H1 (cell line): ENCODE data around the gene TFF2. TPM values are rescaled to one million over a fixed set of nuclear protein-coding genes. Genes with fewer than 3 reads are reported as not detected.
A peak's percentile ranks its signal among the peaks of the same experiment; 100 is the strongest.

Experiments used
- CTCF ChIA-PET: fragments of 300-600 bp; sonication (Branson Sonifier 250); formaldehyde crosslinking; loops from one replicate; lab custom pipeline; 2021; ENCODE audit not compliant: partially characterized antibody; lab: Charles Lee
- POLR2A ChIA-PET: fragments of 300-600 bp; sonication (Branson Sonifier 250); formaldehyde crosslinking; loops from one replicate; lab custom pipeline; 2021; ENCODE audit warnings: inconsistent platforms; ENCODE audit not compliant: partially characterized antibody; lab: Charles Lee
- DNase-seq, 2 experiments: peaks; one replicate each; pipeline versions ENCODE4 v3.0.0 to v3.0.0-alpha.2; 2010 to 2022; ENCODE audit warnings: low spot score in 2 of 2, low read depth in 1 of 2, mixed read lengths in 1 of 2
- FAIRE-seq: peaks from 2 replicates; lab custom pipeline; 2011; peaks lifted over from hg19 to GRCh38; lab: Jason Lieb, UNC
- H2AFZ ChIP-seq: 2 replicates; pipeline ENCODE4 v1.8.1; 2012; ENCODE audit warnings: low read length, inconsistent platforms
- H2AK5ac ChIP-seq: 2 replicates; pipeline ENCODE4 v1.6.1; 2013; ENCODE audit warnings: low read depth, low read length
- H2BK120ac ChIP-seq: replicated peaks from 2 replicates; pipeline ENCODE3; 2013; ENCODE audit warnings: low read depth, low read length, inconsistent platforms
- H2BK12ac ChIP-seq: 2 replicates; pipeline ENCODE4 v1.6.1; 2013; ENCODE audit warnings: low read depth, low read length
- H2BK15ac ChIP-seq: 2 replicates; pipeline ENCODE4 v1.6.1; 2013; ENCODE audit warnings: low read length
- H2BK20ac ChIP-seq: 2 replicates; pipeline ENCODE4 v1.6.1; 2013; ENCODE audit warnings: low read length
- H2BK5ac ChIP-seq: 2 replicates; pipeline ENCODE4 v1.6.1; 2013; ENCODE audit warnings: low read depth, low read length
- H3K14ac ChIP-seq: 2 replicates; pipeline ENCODE4 v1.6.1; 2013; ENCODE audit warnings: inconsistent platforms; ENCODE audit not compliant: insufficient read length
- H3K18ac ChIP-seq: 2 replicates; pipeline ENCODE4 v1.6.1; 2013; ENCODE audit warnings: low read length; ENCODE audit errors: extremely low read depth
- H3K23ac ChIP-seq: 2 replicates; pipeline ENCODE4 v1.6.1; 2013; ENCODE audit warnings: inconsistent platforms; ENCODE audit not compliant: insufficient read length
- H3K23me2 ChIP-seq: 2 replicates; pipeline ENCODE4 v1.6.1; 2013; ENCODE audit warnings: low read depth, low read length
- H3K27ac ChIP-seq: 2 replicates; pipeline ENCODE4 v1.6.1; 2011; ENCODE audit warnings: low read depth, low read length, inconsistent platforms
- H3K27me3 ChIP-seq, 4 experiments: replicated peaks in 1 of 4; 1 replicate in 1 of 4; 2 replicates in 3 of 4; pipeline versions ENCODE4 v1.6.1 to v1.8.1; 2011 to 2013; ENCODE audit warnings: low read length in 3 of 4, mild to moderate bottlenecking in 3 of 4, inconsistent platforms in 2 of 4, mixed read lengths in 2 of 4, moderate library complexity in 1 of 4; ENCODE audit not compliant: control insufficient read depth in 3 of 4, insufficient read depth in 3 of 4; ENCODE audit errors: extremely low read depth in 1 of 4
- H3K36me3 ChIP-seq, 4 experiments: 2 replicates each; pipeline versions ENCODE4 v1.6.1 to v1.8.1; 2011 to 2013; ENCODE audit warnings: mild to moderate bottlenecking in 4 of 4, low read length in 3 of 4, moderate library complexity in 2 of 4, control low read depth in 1 of 4, inconsistent platforms in 1 of 4; ENCODE audit not compliant: insufficient read depth in 4 of 4, control insufficient read depth in 2 of 4
- H3K4ac ChIP-seq: replicated peaks from 2 replicates; pipeline ENCODE3; 2013; ENCODE audit warnings: low read length, low read depth, mixed read lengths, inconsistent platforms; ENCODE audit not compliant: insufficient read length
- H3K4me1 ChIP-seq, 4 experiments: replicated peaks in 1 of 4; 1 replicate in 1 of 4; 2 replicates in 3 of 4; pipeline versions ENCODE4 v1.6.1 to v1.8.1; 2011 to 2013; ENCODE audit warnings: low read length in 3 of 4, inconsistent platforms in 2 of 4, mixed read lengths in 1 of 4; ENCODE audit not compliant: insufficient read depth in 4 of 4, control insufficient read depth in 3 of 4
- H3K4me2 ChIP-seq, 2 experiments: 2 replicates each; pipeline versions ENCODE4 v1.6.1 to v1.8.1; 2011 to 2013; ENCODE audit warnings: low read depth in 2 of 2, low read length in 2 of 2, control low read depth in 1 of 2, inconsistent platforms in 1 of 2, mild to moderate bottlenecking in 1 of 2; ENCODE audit not compliant: insufficient read depth in 1 of 2
- H3K4me3 ChIP-seq, 4 experiments: fragments of 200-600, 300-600 bp in 1 of 4; sonication (generic), shearing (Covaris generic), sonication (Bioruptor Twin) in 1 of 4; 2 replicates each; pipeline versions ENCODE4 v1.5.1 to v1.8.1; 2011 to 2016; ENCODE audit warnings: low read length in 4 of 4, low read depth in 3 of 4, control low read depth in 2 of 4, inconsistent platforms in 2 of 4, mild to moderate bottlenecking in 2 of 4, mixed read lengths in 1 of 4, moderate library complexity in 1 of 4; ENCODE audit not compliant: insufficient read depth in 2 of 4; ENCODE audit errors: extremely low read depth in 1 of 4
- H3K56ac ChIP-seq: replicated peaks from 2 replicates; pipeline ENCODE3; 2013; ENCODE audit warnings: low read depth, mild to moderate bottlenecking, mixed read lengths, low read length, inconsistent platforms; ENCODE audit not compliant: insufficient read length
- H3K79me1 ChIP-seq: 2 replicates; pipeline ENCODE4 v1.6.1; 2013; ENCODE audit warnings: low read depth, low read length, control low read depth
- H3K79me2 ChIP-seq, 2 experiments: 2 replicates each; pipeline versions ENCODE4 v1.6.1 to v1.8.1; 2012 to 2013; ENCODE audit warnings: low read length in 2 of 2, mild to moderate bottlenecking in 2 of 2, inconsistent platforms in 1 of 2; ENCODE audit not compliant: insufficient read depth in 2 of 2, control insufficient read depth in 1 of 2
- H3K9ac ChIP-seq, 4 experiments: replicated peaks in 1 of 4; 1 replicate in 1 of 4; 2 replicates in 3 of 4; pipeline versions ENCODE4 v1.6.1 to v1.8.1; 2011 to 2013; ENCODE audit warnings: low read depth in 3 of 4, low read length in 3 of 4, control low read depth in 2 of 4, mild to moderate bottlenecking in 2 of 4, moderate library complexity in 2 of 4, inconsistent platforms in 1 of 4; ENCODE audit errors: extremely low read depth in 1 of 4
- H3K9me3 ChIP-seq, 2 experiments: 2 replicates each; pipeline versions ENCODE4 v1.6.1 to v1.8.1; 2012 to 2013; ENCODE audit warnings: mild to moderate bottlenecking in 2 of 2, moderate library complexity in 2 of 2, control low read depth in 1 of 2, inconsistent platforms in 1 of 2, low read depth in 1 of 2, low read length in 1 of 2, mixed read lengths in 1 of 2; ENCODE audit not compliant: insufficient read depth in 2 of 2
- H4K20me1 ChIP-seq, 2 experiments: replicated peaks in 1 of 2; 2 replicates each; pipeline versions ENCODE3 to v1.8.1; 2011 to 2013; ENCODE audit warnings: inconsistent platforms in 2 of 2, low read length in 2 of 2, mild to moderate bottlenecking in 1 of 2; ENCODE audit not compliant: insufficient read depth in 2 of 2, control insufficient read depth in 1 of 2
- H4K5ac ChIP-seq: 2 replicates; pipeline ENCODE4 v1.6.1; 2013; ENCODE audit warnings: low read length, low read depth, mixed read lengths, inconsistent platforms; ENCODE audit not compliant: insufficient read length
- H4K8ac ChIP-seq: 2 replicates; pipeline ENCODE4 v1.8.0; 2013; ENCODE audit warnings: mild to moderate bottlenecking, moderate library complexity, low read length, inconsistent platforms; ENCODE audit not compliant: insufficient read depth; ENCODE audit errors: extremely low read depth
- H4K91ac ChIP-seq: replicated peaks from 2 replicates; pipeline ENCODE3; 2013; ENCODE audit warnings: low read length, mixed read lengths, inconsistent platforms; ENCODE audit not compliant: insufficient read length
- BRCA1 ChIP-seq: IDR thresholded peaks from 2 replicates; pipeline ENCODE4 v1.6.1; 2012; ENCODE audit warnings: low read depth, low read length, improper control_type of control experiment
- HDAC6 ChIP-seq: IDR thresholded peaks from one replicate; pipeline ENCODE4 v1.7.1; 2012; ENCODE audit warnings: low read depth, mild to moderate bottlenecking, inconsistent platforms, low read length, moderate library complexity
- RBBP5 ChIP-seq: IDR thresholded peaks from 2 replicates; pipeline ENCODE4 v1.7.1; 2012; ENCODE audit warnings: low read depth, mild to moderate bottlenecking, inconsistent platforms, low read length, moderate library complexity, borderline replicate concordance
- WGBS, 2 experiments: shearing (Covaris generic) in 1 of 2; methylation state at CpG; one replicate each; pipeline versions ENCODE4 v1.1.6 to v1.1.7; 2013 to 2015; ENCODE audit warnings: low lambda C conversion rate in 2 of 2, mixed read lengths in 2 of 2, inconsistent platforms in 1 of 2, low coverage in 1 of 2, missing lambda C conversion rate in 1 of 2; ENCODE audit not compliant: insufficient replicate concordance in 2 of 2, insufficient coverage in 1 of 2, insufficient read length in 1 of 2; ENCODE audit errors: extremely low coverage in 1 of 2, missing lambda C conversion rate in 1 of 2; 5-methylcytosine and 5-hydroxymethylcytosine counted together
- polyA plus RNA-seq, 7 experiments: library from polyadenylated mRNA; depleted of rRNA in 3 of 7; stranded (reverse) in 5 of 7; unstranded in 2 of 7; fragments of >200 nt in 5 of 7; fragments of 200-250 nt in 2 of 7; gene quantifications; 1 replicate in 5 of 7; 2 replicates in 1 of 7; 4 replicates in 1 of 7; pipeline versions ENCODE4 v1.2.1 to v1.2.3, GENCODE V29; 2011 to 2013; ENCODE audit warnings: missing spikeins in 2 of 7, mixed read lengths in 2 of 7
- total RNA-seq: library from RNA; stranded (reverse); fragmentation: NEBNext Ultra II Directional; extraction: Animal tissue kit (Norgen Biotek cat#: 25700); gene quantifications from 2 replicates; pipeline ENCODE4 v1.2.1, GENCODE V29; 2021

The TFF2 gene
- total and polyA plus RNA-seq, 2 of the 8 experiments (the other 6 are each of a cell fraction or from before 2014, with no cell fraction given) = not detected

- Histone ChIP-seq H2AK5ac (no peak overlapping the region), H2BK5ac (no peak overlapping the region), H3K56ac (no peak overlapping the region), H3K18ac (no peak overlapping the region), H4K8ac (no peak overlapping the region), H4K5ac (no peak overlapping the region), H3K4me3 (no peak overlapping the region), H3K4ac (no peak overlapping the region), H2BK120ac (no peak overlapping the region), H3K27ac (no peak overlapping the region), H3K9ac (no peak overlapping the region), H2BK15ac (no peak overlapping the region), H4K20me1 (no peaks in the 10 kb centered on the region), H3K79me1 (no peaks in the 10 kb centered on the region), H2AFZ (no peak overlapping the region), H3K27me3 (no peaks in the 10 kb centered on the region), H3K9me3 (no peaks in the 10 kb centered on the region), H4K91ac (no peak overlapping the region), H3K4me2 (no peak overlapping the region), H3K23ac (no peak overlapping the region), H2BK12ac (no peak overlapping the region), H3K23me2 (no peaks in the 10 kb centered on the region), H2BK20ac (no peak overlapping the region), H3K14ac (no peak overlapping the region), H3K4me1 (peaks cover 0 to 5% (median 3%) of the 10 kb centered on the region in 4 experiments; a peak in 4 of 7 replicates), H3K36me3 (no peaks in the 10 kb centered on the region), H3K79me2 (no peaks in the 10 kb centered on the region)
- ChIA-PET POLR2A (no interaction called here), CTCF (interaction anchor here (0.6 to 11.6 kb wide), 6 partner anchors 26 to 305 kb away, joined by 3 to 137 read pairs (median 4); partner anchors contain the start of gene TFF3)
- peak in 1 of 2 experiments; percentile 19 for DNase-seq
- TF ChIP-seq BRCA1 = no peak
- TF ChIP-seq RBBP5 = no peak
- no peak for TF ChIP-seq HDAC6
- WGBS, 2 experiments = 95% methylated on average over 15 of the region's 15 CpGs; no CpG with 5 or more reads in 1 of the 2 experiments
- FAIRE-seq = no peak
These were observed 8.8 kb downstream of the TFF2 start for GRCh38 chr21:42341776-42342542.
